GM19025 (cell line): Measurements from ENCODE around the gene NCAPD3.

Experiments
- ATAC-seq: cut with Tn5 transposase; IDR thresholded peaks from one replicate; pipeline ENCODE4 v1.9.1; 2021; ENCODE audit warnings: mild to moderate bottlenecking, low read depth, moderate library complexity; ENCODE audit not compliant: unreplicated experiment

The NCAPD3 gene

GRCh38 chr11:134164490-134165370 is 59.0 kb downstream of the NCAPD3 start:
- no peak for ATAC-seq

GRCh38 chr11:134159652-134160051 is 64.1 kb downstream of the NCAPD3 start:
- no peak for ATAC-seq

GRCh38 chr11:134158023-134158422 is 65.7 kb downstream of the NCAPD3 start:
- ATAC-seq, result no peak

- no peak for ATAC-seq
Measured at GRCh38 chr11:134157451-134157850, 66.3 kb downstream of the NCAPD3 start.

GRCh38 chr11:134155946-134156865 is 67.6 kb downstream of the NCAPD3 start:
- ATAC-seq, result no peak

GRCh38 chr11:134155456-134155855 is 68.3 kb downstream of the NCAPD3 start:
- ATAC-seq, result no peak

- ATAC-seq, result no peak
Measured at GRCh38 chr11:134154441-134154840, 69.3 kb downstream of the NCAPD3 start.

- no peak for ATAC-seq
Measured at GRCh38 chr11:134153147-134153905, 70.4 kb downstream of the NCAPD3 start.

GRCh38 chr11:134152696-134153095 is 71.1 kb downstream of the NCAPD3 start:
- no peak for ATAC-seq

GRCh38 chr11:134151083-134151747 is 72.6 kb downstream of the NCAPD3 start:
- ATAC-seq, result no peak

GRCh38 chr11:134150195-134150903 is 73.4 kb downstream of the NCAPD3 start:
- no peak for ATAC-seq

- no peak for ATAC-seq
Measured at GRCh38 chr11:134149371-134149770, 74.4 kb downstream of the NCAPD3 start.

GRCh38 chr11:134146598-134146997 is 77.2 kb downstream of the NCAPD3 start:
- no peak for ATAC-seq

GRCh38 chr11:134145715-134146114 is 78.1 kb downstream of the NCAPD3 start:
- ATAC-seq, result no peak

- ATAC-seq, result no peak
Measured at GRCh38 chr11:134144744-134145143, 79.0 kb downstream of the NCAPD3 start.

GRCh38 chr11:134143801-134144200 is 80.0 kb downstream of the NCAPD3 start:
- ATAC-seq, result no peak

- ATAC-seq, result no peak
Measured at GRCh38 chr11:134142536-134142935, 81.2 kb downstream of the NCAPD3 start.

- no peak for ATAC-seq
Measured at GRCh38 chr11:134140961-134141490, 82.7 kb downstream of the NCAPD3 start.

- no peak for ATAC-seq
Measured at GRCh38 chr11:134139873-134140331, 83.9 kb downstream of the NCAPD3 start.
